GM19240 (cell line): ENCODE results near the gene CTIF.

ENCODE experiments used
- DNase-seq: peaks from one replicate; pipeline ENCODE4 v3.0.0; 2011; ENCODE audit warnings: low spot score; ENCODE audit not compliant: insufficient read length

The CTIF gene

GRCh38 chr18:48574667-48575300 lies 36.0 kb downstream of the CTIF start:
- no peak for DNase-seq

- no peak for DNase-seq
Observed at GRCh38 chr18:48575301-48575657, 36.4 kb downstream of the CTIF start.

- no peak for DNase-seq
Observed at GRCh38 chr18:48575658-48576456, 37.0 kb downstream of the CTIF start.

- DNase-seq, result no peak
Observed at GRCh38 chr18:48576457-48576771, 37.6 kb downstream of the CTIF start.

- DNase-seq, result no peak
Observed at GRCh38 chr18:48577478-48578190, 38.8 kb downstream of the CTIF start.

- no peak for DNase-seq
Observed at GRCh38 chr18:48578289-48578688, 39.5 kb downstream of the CTIF start.

GRCh38 chr18:48580066-48580465 lies 41.2 kb downstream of the CTIF start:
- DNase-seq, result no peak

- no peak for DNase-seq
Observed at GRCh38 chr18:48580782-48581181, 42.0 kb downstream of the CTIF start.

GRCh38 chr18:48581206-48581605 lies 42.4 kb downstream of the CTIF start:
- DNase-seq, result no peak

- no peak for DNase-seq
Observed at GRCh38 chr18:48581941-48582340, 43.1 kb downstream of the CTIF start.

GRCh38 chr18:48582946-48583345 lies 44.1 kb downstream of the CTIF start:
- no peak for DNase-seq

GRCh38 chr18:48583573-48583972 lies 44.7 kb downstream of the CTIF start:
- no peak for DNase-seq

GRCh38 chr18:48589797-48590519 lies 51.1 kb downstream of the CTIF start:
- DNase-seq, result no peak

- no peak for DNase-seq
Observed at GRCh38 chr18:48590678-48591077, 51.8 kb downstream of the CTIF start.

- DNase-seq, result no peak
Observed at GRCh38 chr18:48592540-48593171, 53.8 kb downstream of the CTIF start.

GRCh38 chr18:48594471-48595094 lies 55.8 kb downstream of the CTIF start:
- no peak for DNase-seq

- DNase-seq, result no peak
Observed at GRCh38 chr18:48595703-48596218, 56.9 kb downstream of the CTIF start.

- DNase-seq, result no peak
Observed at GRCh38 chr18:48597110-48597509, 58.3 kb downstream of the CTIF start.

GRCh38 chr18:48597671-48598070 lies 58.8 kb downstream of the CTIF start:
- DNase-seq, result no peak

- no peak for DNase-seq
Observed at GRCh38 chr18:48599391-48599790, 60.6 kb downstream of the CTIF start.

- no peak for DNase-seq
Observed at GRCh38 chr18:48600046-48600445, 61.2 kb downstream of the CTIF start.
